Smooth muscle cell of the umbilical artery (primary cell): ENCODE results near the gene KIT. TPM values are rescaled to one million over a fixed set of nuclear protein-coding genes. Genes with fewer than 3 reads are reported as not detected.

Experiments
- total RNA-seq: library from RNA; depleted of rRNA; stranded (reverse); fragments of >200 nt; gene quantifications from 2 replicates; pipeline ENCODE4 v1.2.3, GENCODE V29; 2014

The KIT gene
- total RNA-seq, result 0.69 and 1.5 TPM in 2 replicates

DNA sequence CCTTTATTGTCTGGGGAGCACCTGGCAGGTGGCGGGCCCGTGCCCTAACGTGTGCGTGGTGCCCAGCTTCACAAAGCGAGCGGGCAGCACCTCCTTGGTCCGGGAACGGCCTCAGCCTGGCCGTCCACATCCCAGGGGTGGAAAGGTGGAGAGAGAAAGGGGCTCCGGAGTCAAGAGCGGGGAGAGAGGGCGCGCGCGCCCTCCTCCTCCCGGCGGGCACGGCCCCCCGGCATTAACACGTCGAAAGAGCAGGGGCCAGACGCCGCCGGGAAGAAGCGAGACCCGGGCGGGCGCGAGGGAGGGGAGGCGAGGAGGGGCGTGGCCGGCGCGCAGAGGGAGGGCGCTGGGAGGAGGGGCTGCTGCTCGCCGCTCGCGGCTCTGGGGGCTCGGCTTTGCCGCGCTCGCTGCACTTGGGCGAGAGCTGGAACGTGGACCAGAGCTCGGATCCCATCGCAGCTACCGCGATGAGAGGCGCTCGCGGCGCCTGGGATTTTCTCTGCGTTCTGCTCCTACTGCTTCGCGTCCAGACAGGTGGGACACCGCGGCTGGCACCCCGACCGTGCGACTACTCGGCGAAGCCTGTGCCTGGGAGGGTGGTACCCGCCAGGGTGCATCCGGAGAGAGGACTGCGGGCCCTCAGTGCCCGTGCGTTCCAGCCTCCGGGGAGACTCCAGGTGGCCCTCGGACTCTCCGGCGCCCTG, at the start of gene KIT:
Gene KIT (plus strand): TSS at position 407 of the 701 bp plus-strand sequence. CDS start 58 bp downstream, at position 465.

